NCI-H2171 treated with DMSO at 0.1 percent for 48 hours (cell line): ENCODE results near the gene SLC7A9.
"Not testable (repeated sequence)": the region's sequence is repeated elsewhere in the genome, so short reads cannot be mapped to it uniquely, and the experiment has no call there.

Experiments used
- DNase-seq: peaks from one replicate; lab custom pipeline; 2025; lab: John Stamatoyannopoulos, UW

The SLC7A9 gene

DNA sequence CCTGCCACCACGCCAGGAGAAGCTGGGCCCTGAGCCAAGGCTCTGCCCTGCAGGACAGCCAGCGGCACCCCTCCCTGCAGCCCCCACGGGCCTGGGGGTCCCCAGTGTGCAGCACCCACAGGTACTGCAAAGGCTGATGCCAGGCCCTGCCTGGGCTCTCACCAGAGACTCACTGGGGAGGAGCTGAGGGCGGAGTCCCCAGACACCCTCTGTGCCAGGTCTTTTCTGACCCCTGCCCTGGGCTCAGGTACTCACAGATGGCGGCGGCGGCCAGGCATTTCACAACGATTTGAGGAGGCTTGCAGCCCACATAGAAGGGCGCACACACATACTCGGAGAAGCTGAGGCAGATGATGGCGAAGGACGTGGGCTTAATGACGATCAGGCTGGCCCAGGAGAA lies 5.7 kb downstream of the SLC7A9 start:
- no peak for DNase-seq

DNA sequence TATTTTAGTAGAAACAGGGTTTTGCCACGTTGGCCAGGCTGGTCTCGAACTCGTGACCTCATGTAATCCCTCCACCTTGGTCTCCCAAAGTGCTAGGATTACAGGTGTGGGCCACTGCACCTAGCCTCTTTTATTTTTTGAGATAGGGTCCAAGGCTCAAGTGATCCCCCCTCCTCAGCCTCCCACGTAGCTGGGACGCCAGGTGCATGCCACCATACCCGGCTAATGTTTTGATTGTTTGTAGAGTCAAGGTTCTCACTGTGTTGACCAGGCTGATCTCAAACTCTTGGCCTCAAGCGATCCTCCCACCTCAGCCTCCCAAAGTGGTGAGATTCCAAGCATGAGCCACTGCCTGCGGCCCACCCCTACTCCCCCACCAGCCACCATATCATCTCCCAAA lies 6.3 kb downstream of the SLC7A9 start:
- no peak for DNase-seq

DNA sequence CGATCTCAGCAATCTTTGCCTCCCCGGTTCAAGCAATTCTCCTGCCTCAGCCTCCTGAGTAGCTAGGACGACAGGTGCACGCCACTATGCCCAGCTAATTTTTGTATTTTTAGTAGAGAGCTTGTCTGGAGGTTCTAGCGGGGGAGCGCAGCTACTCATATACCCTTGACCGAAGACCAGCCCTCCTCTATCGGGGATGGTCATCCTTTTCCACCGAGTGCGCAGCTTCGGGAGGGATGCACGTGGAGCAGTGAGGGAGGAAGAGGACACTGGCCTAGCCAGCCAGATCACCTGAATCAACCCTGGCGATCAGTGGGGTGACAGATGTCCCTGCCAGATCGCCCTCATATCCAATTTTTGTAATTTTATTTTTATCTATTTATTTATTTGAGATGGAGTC lies 6.8 kb downstream of the SLC7A9 start:
- no peak for DNase-seq

DNA sequence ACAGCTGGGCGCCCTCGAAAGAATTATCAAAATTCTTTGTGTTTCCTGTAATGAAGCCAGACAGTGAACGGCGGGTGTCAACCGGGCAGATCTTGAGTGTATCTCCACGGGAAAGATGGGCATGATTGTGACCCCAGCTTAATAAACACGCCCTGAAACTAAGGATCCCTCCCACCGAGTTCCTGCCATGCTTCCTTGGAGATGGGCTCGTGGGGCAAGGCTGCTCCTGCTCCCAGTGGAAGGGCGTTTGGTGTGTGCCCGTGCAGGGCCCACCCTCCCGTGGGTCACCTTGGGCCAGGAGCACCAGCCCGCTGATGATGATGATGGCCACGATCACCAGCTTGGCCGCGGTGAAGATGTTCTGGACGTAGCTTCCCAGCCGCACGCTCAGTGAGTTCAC lies 7.4 kb downstream of the SLC7A9 start:
- no peak for DNase-seq

DNA sequence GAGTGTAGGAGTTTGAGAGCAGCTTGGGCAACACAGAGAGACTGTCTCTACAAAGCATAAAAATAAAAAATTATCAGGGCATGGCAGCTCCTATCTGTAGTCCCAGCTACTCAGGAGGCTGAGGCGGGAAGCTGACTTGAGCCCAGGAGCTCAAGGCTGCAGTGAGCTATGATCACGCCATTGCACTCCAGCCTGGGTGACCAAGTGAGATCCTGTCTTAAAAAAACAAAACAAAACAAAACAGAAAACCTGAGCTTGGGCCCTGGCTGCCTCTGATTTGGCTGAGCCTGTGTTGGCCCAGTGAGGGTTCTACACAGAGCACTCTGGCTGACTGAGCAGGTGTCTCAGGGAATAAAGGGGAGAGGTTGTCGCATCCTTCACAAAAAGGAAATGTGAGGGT lies 8.0 kb downstream of the SLC7A9 start:
- no peak for DNase-seq

DNA sequence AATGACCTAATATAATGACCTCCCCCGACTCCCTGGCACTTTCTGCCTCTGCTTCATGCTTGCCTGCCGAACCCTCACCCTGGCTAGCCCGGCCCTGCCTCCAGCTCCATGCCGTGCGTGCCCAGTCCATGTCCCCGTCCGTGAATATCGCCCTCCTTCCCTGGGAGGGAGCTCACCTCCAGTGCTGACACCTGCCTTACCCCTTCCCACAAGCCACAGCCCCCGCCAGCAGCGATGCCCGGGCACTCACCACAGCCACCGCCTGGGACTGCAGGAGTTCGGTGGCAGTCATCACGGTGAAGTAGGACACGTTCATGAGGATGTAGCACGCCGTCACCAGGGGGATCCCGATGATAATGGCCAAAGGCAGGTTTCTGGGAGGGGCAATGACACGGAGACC lies 10.0 kb downstream of the SLC7A9 start:
- DNase-seq: no peak

DNA sequence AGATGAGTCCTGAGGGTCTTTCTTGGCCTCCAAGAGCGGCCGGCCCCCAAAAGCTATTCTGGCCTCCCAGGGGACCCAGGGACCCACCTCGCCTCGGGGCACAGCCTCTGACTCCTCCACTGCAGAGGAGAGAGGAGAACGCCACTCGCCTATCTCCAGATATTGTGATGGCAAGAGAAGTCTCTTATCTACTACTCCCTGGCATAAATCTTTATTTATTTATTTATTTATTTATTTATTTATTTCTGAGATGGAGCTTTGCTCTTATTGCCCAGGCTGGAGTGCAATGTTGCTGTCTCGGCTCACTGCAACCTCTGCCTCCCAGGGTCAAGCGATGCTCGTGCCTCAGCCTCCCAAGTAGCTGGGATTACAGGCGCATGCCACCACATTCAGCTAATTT lies 11.0 kb downstream of the SLC7A9 start:
- no peak for DNase-seq

DNA sequence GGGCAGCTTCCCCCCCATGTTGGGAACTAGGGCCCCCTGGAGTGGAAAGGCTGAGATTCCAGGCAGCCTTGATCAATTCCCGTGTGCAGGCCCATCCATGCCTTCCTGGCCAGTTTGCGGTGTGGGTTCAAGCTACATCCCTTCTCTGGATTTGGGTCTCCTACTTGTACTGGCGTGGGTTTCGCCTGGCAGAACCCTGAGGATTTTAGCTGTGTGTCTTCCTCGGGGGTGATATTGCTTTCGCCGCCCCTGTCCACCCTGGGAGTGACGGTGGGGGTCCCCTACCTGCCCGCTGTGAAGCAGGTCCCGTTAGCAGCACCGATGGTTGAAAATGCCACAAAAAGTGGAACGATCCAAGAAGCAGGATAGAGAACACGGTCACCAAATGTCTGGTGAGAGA lies 11.4 kb downstream of the SLC7A9 start:
- DNase-seq: no peak

DNA sequence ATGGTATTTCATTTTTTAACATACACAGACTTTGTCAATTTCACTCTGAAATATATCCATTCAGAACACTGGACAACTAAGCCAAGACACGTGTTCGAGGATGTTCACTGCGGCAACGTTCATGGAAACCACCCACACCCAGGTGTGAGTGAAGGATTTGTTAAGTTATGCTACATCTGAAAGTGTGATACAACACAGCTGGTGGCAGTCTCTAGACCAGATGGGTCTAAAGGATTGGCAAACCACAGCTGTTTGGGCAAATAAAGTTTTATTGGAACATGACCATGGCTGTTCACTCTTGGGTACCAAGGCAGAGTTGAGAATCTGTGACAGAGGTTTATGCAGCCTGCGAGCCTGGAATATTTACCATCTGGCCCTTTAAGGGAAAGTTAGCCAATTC lies 12.0 kb downstream of the SLC7A9 start:
- no peak for DNase-seq

DNA sequence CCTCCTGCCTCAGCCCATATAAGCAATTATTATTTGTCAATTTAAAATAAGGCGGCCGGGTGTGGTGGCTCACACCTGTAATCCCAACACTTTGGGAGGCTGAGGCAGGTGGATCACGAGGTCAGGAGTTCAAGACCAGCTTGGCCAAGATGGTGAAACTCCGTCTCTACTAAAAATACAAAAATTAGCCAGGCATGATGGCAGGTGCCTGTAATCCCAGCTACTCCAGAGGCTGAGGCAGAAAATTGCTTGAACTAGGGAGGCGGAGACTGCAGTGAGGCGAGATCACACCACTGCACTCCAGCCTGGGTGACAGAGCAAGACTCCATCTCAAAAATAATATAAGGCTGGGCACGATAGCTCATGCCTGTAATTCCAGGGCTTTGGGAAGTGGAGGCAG lies 12.7 kb downstream of the SLC7A9 start:
- not testable (repeated sequence) for DNase-seq

DNA sequence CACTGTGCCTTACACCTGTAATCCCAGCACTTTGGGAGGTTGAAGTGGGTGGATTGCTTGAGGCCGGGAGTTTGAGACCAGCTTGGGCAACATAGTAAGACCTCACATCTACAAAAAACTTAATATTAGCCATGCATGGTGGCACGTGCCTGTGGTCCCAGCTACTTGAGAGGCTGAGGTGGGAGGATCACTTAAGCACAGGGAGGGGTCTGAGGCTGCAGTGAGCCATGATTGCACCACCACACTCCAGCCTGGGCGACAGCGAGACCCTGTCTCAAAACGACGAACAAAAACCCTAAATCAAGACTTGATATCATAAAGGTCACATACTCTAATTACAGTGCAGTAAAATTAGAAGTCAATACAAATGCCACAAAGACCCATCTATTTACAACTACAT lies 17.4 kb downstream of the SLC7A9 start:
- DNase-seq: no peak

DNA sequence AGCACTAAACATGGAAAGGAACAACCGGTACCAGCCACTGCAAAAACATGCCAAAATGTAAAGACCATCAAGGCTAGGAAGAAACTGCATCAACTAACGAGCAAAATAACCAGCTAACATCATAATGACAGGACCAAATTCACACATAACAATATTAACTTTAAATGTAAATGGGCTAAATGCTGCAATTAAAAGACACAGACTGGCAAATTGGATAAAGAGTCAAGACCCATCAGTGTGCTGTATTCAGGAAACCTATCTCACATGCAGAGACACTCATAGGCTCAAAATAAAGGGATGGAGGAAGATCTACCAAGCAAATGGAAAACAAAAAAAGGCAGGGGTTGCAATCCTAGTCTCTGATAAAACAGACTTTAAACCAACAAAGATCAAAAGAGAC lies 21.5 kb downstream of the SLC7A9 start:
- not testable (repeated sequence) for DNase-seq

DNA sequence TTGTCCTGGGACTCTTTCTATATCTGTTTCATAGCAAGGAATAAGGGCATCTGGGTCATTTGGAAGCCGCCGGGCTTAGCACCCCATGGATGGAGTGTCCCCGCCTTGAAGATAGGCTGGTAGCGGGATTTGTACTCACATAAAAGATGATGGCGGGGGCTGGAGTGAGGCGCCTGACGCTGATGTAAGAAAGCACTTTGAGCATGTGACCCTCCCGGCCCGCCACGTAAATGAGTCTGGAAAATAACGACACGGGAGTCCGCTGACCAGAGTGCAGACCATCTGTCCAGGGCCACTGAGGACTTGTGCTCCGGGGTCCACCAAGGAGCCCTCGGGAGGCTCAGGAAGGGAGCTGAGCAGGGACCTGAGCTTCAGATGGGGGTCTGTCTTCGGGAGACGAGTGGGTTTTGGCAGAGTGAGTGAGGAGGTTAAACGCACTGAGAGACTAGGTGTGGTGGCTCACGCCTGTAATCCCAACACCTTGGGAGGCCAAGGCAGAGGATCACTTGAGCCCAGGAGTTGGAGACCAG lies 25.8 kb downstream of the SLC7A9 start:
- no peak for DNase-seq

DNA sequence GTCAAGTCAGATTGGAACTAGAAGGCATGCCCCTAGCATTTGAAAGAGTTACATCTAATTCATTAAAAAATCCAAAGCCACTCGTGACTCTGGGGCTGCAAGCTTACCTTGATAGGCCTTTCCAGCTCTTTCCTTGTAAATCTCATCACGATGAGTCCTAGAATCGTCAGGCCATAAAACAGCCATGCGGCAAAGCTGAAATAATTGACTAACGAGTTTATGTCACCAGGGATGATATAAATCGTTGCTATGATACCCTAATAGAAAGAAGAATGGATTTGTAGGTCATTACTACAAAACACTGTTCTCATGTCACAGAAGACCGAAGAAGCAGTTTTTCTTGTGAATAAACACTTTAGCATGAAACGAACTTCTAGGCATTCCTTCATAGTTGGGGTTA lies 27.5 kb downstream of the SLC7A9 start:
- DNase-seq: no peak

DNA sequence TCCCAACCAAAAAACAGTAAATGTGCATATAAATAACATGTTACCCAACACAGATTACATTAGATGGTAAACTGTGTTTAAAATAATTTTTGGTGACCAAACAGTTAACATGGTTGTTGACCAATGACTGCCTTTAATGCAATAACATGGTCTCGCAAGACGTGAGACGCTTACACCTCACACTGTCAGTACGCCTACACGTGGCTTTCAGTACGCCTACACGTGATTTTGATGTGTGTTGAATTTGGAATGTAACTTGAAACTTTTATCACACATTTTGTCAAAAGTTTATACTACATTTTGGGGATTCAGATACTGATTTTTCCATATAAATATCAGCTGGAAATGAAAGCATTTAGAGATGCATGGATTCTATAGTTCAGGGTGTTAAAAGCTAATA lies 32.0 kb downstream of the SLC7A9 start:
- DNase-seq: no peak

DNA sequence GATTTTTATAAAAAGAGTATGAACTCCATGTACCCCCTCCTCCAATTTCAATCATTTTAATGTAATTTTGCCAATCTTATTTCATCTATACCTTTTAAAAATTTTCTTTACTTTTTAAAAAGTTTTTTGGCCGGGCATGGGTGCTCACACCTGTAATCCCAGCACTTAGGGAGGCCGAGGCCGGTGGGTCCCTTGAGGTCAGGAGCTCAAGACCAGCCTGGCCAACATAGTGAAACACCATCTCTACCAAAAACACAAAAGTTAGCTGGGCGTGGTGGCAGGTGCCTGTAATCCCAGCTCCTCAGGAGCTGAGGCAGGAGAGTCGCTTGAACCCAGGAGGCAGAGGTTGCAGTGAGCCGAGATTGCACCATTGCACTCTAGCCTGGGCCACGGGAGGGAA lies 36.2 kb downstream of the SLC7A9 start:
- DNase-seq: not testable (repeated sequence)

DNA sequence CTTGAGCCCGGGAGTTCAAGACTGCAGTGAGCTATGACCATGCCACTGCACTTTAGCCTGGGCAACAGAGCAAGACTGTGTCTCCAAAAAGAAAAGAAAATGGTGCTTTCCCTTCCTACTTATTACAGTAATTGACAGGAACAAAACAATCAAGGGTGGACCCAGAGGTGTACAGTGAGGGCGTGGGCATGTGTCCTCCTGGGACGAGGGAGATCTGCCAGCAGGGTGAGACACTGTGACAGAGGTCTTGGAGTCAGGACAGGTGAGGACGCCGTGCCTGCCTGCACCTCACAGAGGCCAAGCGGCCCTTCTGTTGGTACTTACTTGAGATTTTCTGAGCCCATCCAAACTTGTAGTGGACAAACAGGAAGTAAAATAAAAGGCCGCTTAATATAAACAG lies 36.7 kb downstream of the SLC7A9 start:
- not testable (repeated sequence) for DNase-seq

DNA sequence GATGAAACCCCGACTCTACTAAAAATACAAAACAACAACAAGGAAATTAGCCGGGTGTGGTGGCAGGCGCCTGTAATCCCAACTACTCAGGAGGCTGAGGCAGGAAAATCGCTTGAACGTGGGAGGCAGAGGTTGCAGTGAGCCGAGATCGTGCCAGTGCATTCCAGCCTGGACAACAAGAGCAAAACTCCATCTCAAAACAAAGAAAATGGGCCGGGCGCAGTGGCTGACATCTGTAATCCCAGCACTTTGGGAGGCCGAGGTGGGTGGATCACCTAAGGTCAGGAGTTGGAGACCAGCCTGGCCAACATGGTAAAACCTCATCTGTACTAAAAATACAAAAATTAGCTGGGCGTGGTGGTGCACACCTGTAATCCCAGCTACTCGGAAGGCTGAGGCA lies 37.5 kb downstream of the SLC7A9 start:
- DNase-seq: not testable (repeated sequence)

DNA sequence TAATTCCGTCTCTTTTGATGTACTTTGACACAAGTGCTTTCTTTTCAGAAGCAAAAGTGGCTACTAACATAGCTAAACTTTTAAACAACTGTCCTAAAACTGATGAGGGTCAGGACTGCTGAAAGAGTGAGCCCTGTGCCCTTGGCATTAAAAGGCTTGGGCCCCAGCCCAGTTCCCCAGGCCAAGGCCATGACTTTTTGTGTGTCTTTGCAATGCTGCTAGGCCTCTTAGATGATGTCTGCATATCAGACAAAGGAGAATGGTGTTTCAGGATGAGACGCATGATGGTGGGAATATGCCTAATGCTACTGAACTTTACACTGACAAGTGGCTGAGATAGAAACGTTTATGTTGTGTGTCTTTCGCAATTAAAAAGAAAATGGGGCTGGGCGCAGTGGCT lies 38.0 kb downstream of the SLC7A9 start:
- DNase-seq: no peak

DNA sequence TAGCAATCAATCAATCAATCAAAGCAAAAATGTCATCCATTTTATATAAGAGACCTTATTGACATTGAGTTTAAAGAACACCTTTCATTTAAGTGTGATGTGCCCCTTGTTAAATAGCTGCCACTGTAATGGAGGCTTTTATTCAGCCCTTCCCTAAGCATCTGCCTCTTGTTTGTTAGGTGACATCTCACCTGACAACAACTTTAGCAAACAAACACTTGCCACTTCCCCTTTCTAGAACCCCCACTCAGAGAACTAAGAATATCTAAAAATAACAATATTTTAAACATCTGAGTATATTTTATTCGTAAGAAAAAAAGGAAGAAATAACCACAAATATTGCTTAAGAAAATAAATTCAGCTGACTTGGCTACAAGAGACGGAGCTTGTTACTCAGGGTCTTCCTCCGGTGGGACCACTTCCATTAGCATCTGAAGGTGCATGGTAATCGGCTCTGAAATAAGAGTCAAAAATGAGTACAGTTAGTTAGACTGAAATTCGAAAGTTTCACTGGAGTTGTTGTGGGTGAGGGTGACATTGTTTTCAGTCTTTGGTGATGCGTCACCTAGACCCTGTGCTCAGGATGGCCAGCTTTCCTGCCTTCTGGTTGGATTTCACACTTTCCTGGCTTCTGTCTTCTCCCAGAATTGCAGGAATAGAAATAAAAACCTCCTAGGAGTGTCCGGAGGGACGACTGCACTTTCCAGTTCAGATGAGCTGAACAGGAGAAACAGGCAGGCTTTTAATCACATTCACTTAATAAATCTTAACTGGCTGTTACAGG lies 39.1 kb downstream of the SLC7A9 start:
- no peak for DNase-seq

DNA sequence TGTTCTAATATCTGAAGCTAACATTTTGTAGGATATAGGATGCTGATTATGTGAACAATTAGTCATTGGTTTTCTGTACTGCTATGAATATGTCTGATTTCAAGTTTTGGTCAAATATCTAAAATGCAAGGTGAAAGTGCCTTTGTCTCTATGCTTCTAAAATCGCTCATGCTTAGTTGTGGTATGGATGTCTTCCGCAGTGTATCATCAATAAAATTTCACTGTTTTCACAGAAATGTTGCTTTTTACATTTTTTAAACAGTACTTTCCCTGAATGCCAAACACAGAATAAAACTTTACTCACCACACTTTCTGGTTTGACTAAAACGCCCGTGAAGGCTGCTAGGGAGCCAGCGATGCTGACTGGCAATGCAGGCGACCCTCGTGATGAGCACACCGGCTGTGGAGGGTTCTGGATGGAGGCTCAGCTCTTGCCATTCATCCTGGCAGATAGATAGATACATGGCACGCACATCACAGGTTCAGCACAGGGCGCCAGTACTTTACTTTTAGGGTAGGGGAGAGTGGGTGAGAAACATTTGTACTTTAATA lies 40.1 kb downstream of the SLC7A9 start:
- DNase-seq: no peak

DNA sequence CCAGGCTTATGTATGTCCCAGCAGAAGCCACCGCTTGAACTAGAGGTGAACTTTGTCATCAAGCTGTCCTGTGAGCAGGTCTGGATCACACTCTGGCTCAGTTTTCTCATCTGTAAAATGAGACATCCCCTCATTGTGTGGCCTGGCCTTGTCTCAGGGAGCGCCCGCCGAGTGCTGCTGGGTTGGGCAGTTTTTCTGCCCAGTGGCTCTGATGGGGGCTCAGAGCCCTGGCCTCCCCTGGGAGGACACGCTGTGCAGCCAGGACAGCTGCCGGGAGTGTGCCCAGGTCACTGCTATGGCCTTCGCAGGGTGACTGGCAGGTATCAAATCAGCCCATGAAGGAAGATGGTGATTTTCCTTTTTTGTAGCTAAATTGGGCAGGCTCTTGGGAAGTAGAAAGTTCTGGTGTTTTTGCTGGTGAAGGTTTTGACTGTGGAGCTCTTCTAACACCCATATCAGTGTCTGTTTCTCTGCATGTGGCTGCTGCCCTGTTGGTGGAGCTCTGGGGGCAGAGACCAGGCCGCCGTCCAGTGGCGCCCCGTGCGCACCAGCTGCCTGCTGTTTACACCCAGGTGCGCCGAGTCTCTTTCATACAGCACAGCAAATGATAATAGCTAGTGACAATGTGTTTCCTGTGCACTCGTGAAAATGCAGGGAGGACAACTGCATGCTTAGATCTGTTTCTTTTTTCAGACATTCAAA lies 40.8 kb downstream of the SLC7A9 start:
- no peak for DNase-seq

DNA sequence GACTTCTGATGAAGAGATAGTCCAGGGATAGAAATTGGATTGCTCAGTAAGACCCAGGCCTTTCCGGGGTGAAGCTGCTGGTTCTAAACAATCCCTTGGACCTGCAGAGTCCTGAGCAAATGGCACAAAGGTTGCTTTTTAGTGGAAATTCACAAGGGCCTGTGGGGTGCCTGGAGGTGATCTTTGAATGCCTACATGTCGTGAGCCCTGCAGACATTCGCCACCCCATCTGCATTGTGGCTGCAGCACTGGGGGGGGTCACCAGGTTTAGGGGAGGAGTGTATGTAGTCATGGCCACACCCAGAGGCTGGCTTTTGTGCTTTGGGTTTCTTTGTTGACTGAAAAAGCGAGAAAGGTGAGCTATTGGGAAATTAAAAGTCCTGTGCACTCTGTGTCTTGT lies 41.4 kb downstream of the SLC7A9 start:
- DNase-seq: no peak
